Stimulated activated CD8-positive, alpha-beta memory T cell treated with anti-CD3 and anti-CD28 coated beads, Interleukin-4, amount 100 ng/mL, for 1 hour (primary cell): Measurements from ENCODE around the gene SHISA2.
"Not testable (repeated sequence)": the region's sequence is repeated elsewhere in the genome, so short reads cannot be mapped to it uniquely, and the experiment has no call there.

Experiments used
- DNase-seq, 2 donors: peaks; one replicate each; pipeline ENCODE4 v3.0.0-alpha.2; 2020; ENCODE audit warnings: low read depth in 2 of 2, low spot score in 1 of 2

Gene SHISA2

GRCh38 chr13:26051657-26052311 is at the start of gene SHISA2:
Gene SHISA2 (minus strand): TSS chr13:26052016. CDS start chr13:26050975, 1,041 bp downstream.
- no peak for DNase-seq

GRCh38 chr13:26095846-26096610 is 44.2 kb upstream of the SHISA2 start:
- no peak for DNase-seq

GRCh38 chr13:26095338-26095737 is 43.5 kb upstream of the SHISA2 start:
- no peak for DNase-seq

- not testable (repeated sequence) for DNase-seq
Observed at GRCh38 chr13:26076821-26077220, 25.0 kb upstream of the SHISA2 start.

- no peak for DNase-seq
Observed at GRCh38 chr13:26075498-26075897, 23.7 kb upstream of the SHISA2 start.

- no peak for DNase-seq
Observed at GRCh38 chr13:26074706-26075105, 22.9 kb upstream of the SHISA2 start.

GRCh38 chr13:26072335-26072734 is 20.5 kb upstream of the SHISA2 start:
- not testable (repeated sequence) for DNase-seq

GRCh38 chr13:26071691-26072090 is 19.9 kb upstream of the SHISA2 start:
- no peak for DNase-seq

GRCh38 chr13:26069642-26070041 is 17.8 kb upstream of the SHISA2 start:
- not testable (repeated sequence) for DNase-seq

GRCh38 chr13:26068372-26068771 is 16.6 kb upstream of the SHISA2 start:
- not testable (repeated sequence) for DNase-seq

GRCh38 chr13:26067601-26068000 is 15.8 kb upstream of the SHISA2 start:
- DNase-seq, result no peak

- DNase-seq, result not testable (repeated sequence)
Observed at GRCh38 chr13:26066492-26066891, 14.7 kb upstream of the SHISA2 start.

- DNase-seq, result no peak
Observed at GRCh38 chr13:26062853-26063444, 11.1 kb upstream of the SHISA2 start.

- no peak for DNase-seq
Observed at GRCh38 chr13:26061947-26062346, 10.1 kb upstream of the SHISA2 start.

- no peak for DNase-seq
Observed at GRCh38 chr13:26061256-26061655, 9.4 kb upstream of the SHISA2 start.

GRCh38 chr13:26060357-26060756 is 8.5 kb upstream of the SHISA2 start:
- no peak for DNase-seq

GRCh38 chr13:26058704-26059103 is 6.9 kb upstream of the SHISA2 start:
- DNase-seq, result no peak

- DNase-seq, result no peak
Observed at GRCh38 chr13:26054896-26055295, 3.1 kb upstream of the SHISA2 start.

GRCh38 chr13:26053418-26053980 is 1.7 kb upstream of the SHISA2 start:
- no peak for DNase-seq

- no peak for DNase-seq
Observed at GRCh38 chr13:26052337-26052736, 521 bp upstream of the SHISA2 start.

GRCh38 chr13:26051231-26051656 is 572 bp downstream of the SHISA2 start:
- DNase-seq, result no peak
